Cardiac fibroblast (primary cell): ENCODE results near the gene GLRA2.
"Not testable (repeated sequence)": the region's sequence is repeated elsewhere in the genome, so short reads cannot be mapped to it uniquely, and the experiment has no call there.

ENCODE experiments used
- DNase-seq, 2 donors: peaks; one replicate each; pipeline versions ENCODE4 v3.0.0 to v3.0.0-alpha.2; 2010; ENCODE audit warnings: low read depth in 2 of 2
- H3K4me3 ChIP-seq, 2 donors: replicated peaks in 1 of 2; 1 replicate in 1 of 2; 2 replicates in 1 of 2; pipeline ENCODE4 v1.5.1; 2011; ENCODE audit warnings: low read depth in 2 of 2, low read length in 2 of 2, mild to moderate bottlenecking in 2 of 2, moderate library complexity in 1 of 2
- TF ChIP-seq, protein P1 (sequence below): IDR thresholded peaks from one replicate; pipeline ENCODE4 v1.5.1; 2011; ENCODE audit warnings: low read depth, mild to moderate bottlenecking, low read length, inconsistent platforms

GLRA2 gene

DNA sequence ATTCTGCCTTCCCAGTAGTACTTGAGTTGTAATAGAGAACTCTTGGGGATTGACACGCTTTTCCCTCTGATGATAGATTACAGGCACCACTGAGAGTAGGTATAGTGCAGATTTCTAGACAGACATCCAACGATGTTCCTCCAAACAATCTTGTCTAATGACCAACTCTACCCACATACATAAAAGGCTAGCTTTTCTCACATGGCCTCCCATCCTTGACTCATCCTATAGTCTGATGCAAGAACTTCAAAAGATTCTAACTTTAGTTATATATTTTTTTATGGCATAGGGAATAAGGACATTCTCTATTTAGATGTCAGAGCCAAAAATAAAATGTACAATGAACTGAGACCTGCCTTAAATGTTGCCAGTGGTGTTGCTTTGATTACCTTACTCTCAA lies 60.9 kb downstream of the GLRA2 start:
- peak in 1 of 2 donors; percentile 21 for DNase-seq
- no peak overlapping the region for H3K4me3 ChIP-seq
- TF ChIP-seq, protein P1, sequence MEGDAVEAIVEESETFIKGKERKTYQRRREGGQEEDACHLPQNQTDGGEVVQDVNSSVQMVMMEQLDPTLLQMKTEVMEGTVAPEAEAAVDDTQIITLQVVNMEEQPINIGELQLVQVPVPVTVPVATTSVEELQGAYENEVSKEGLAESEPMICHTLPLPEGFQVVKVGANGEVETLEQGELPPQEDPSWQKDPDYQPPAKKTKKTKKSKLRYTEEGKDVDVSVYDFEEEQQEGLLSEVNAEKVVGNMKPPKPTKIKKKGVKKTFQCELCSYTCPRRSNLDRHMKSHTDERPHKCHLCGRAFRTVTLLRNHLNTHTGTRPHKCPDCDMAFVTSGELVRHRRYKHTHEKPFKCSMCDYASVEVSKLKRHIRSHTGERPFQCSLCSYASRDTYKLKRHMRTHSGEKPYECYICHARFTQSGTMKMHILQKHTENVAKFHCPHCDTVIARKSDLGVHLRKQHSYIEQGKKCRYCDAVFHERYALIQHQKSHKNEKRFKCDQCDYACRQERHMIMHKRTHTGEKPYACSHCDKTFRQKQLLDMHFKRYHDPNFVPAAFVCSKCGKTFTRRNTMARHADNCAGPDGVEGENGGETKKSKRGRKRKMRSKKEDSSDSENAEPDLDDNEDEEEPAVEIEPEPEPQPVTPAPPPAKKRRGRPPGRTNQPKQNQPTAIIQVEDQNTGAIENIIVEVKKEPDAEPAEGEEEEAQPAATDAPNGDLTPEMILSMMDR: no peak

DNA sequence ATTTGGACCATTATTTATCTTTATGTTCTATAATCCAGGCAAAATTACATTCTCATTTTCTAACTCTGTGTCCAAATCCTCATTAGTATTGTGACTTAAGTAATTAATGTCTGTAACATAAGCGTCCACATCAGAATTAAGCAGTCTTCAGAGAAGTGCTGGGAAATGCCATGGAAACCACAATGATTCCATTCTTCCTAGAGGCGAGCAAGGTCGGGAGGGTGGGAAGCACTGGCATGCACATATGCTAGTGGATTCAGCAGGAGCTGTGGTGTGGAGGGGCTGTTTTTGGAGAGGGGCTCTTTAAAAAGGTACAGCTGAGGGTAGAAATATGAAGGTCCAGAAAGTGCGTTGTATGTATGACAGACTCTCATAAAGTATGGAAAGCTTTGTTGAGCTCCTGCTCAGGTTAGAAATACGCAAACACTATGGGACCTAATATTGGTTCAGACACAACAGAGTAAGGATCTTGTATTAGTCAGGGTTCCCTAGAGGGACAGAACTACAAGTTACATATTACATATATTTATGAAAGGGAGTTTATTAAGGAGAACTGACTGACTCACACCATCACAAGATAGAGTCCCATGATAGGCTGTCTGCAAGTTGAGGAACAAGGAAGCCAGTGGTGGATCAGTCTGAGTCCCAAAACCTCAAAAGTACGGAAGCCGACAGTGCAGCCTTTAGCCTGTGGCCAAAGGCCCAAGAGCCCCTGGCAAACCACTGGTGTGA lies 61.5 kb downstream of the GLRA2 start:
- TF ChIP-seq, protein P1: no peak
- H3K4me3 ChIP-seq: no peak overlapping the region

DNA sequence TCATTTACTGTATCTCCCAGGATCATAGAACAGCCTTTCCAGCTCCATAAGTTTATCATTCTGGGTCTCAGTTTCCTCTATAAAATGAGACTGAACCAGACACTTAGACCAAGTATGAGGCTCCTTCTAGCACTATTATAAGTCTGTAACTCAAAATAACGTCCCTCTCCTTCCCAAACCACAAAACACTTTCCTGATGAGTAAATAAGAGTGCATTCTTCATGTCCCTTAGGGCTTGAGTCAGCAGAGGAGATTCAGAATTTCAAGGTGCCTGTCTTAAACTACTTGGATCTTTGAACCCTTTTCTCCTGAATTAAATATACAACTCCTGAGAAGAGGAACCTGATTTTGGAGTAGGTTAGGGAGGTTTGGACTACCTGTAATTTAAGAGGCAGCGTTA lies 62.6 kb downstream of the GLRA2 start:
- TF ChIP-seq, protein P1: no peak
- peak in 1 of 2 donors; percentile 53 for DNase-seq

More for the DNA sequence above, 61.5 kb downstream of the GLRA2 start:
- peak in 1 of 2 donors; percentile 34 for DNase-seq

DNA sequence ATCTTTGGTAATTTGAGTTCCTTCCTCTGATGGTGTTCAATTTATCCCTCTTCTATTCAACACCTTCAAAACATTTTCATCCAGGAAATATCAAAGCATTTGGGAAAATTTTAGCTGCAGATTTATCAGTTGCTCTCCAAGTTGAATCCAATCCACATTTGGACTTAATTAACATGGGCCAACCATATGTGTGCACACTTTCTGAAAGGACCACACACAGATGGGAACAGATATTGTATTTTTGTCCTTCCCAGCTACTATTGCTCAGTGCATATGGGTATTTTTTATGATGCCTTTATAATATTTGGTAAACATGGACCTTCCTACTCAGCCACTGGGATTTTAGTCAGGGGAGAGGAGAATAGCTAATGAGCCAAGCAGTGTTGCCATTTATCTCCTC lies 65.2 kb downstream of the GLRA2 start:
- TF ChIP-seq, protein P1: no peak
- no peak overlapping the region for H3K4me3 ChIP-seq
- no peak for DNase-seq

More for the DNA sequence above, 62.6 kb downstream of the GLRA2 start:
- H3K4me3 ChIP-seq: no peak overlapping the region

DNA sequence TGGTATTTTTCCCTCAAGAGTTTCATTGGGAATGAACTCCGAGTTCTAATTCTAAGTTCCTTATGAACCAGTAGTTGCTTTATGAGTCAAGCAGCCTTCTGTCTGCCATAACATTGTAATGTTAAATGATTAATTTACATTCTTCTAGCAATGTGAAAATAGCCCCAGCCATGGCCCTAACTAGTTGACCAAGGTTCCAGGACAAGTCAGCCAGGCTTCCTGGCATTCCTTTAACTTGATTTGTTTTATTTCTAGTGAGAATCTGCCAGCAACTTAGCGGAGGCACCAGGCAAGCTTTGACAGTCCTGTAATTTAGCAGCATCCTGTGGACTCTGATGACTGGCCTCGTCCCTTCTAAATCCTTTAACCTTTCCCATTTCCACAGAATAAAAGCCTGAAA lies 69.0 kb downstream of the GLRA2 start:
- DNase-seq: no peak
- H3K4me3 ChIP-seq: no peak overlapping the region
- TF ChIP-seq, protein P1: no peak

DNA sequence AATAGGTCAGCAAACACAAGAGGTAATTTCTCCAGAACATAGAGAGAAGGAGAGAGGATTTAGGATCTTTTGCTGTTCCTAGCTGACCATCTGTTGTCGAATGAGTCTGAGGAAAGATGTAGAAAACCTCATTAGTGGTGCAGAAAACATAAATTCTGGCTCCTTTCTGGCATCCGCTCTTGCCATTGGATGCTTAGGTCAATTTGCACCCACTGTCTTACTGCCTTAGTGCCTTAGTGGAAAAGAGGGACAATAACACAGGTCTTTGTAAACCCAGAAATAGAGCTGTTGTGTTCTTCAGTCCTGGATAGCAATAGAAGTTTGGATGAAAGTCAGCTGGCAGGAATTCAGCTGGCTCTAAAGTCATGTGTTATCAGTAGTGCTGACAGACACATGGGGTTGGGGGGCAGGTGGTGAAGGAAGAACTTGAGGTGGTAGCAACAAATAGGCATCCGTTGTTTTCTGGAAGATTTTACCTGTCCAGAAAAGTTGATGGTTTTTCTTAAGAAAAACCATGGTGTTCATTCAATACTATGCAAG lies 78.2 kb downstream of the GLRA2 start:
- TF ChIP-seq, protein P1: no peak
- no peak overlapping the region for H3K4me3 ChIP-seq
- DNase-seq: no peak

DNA sequence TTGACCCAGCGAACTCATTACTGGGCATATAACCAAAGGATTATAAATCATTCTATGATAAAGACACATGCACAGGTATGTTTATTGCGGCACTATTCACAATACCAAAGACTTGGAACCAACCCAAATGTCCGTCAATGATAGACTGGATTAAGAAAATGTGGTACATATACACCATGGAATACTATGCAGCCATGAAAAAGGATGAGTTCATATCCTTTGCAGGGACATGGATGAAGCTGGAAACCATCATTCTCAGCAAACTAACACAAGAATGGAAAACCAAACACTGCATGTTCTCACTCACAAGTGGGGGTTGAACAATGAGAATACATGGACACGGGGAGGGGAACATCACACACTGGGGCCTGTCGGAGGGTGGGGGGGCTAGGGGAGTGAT lies 83.1 kb downstream of the GLRA2 start:
- H3K4me3 ChIP-seq, DNase-seq: not testable (repeated sequence)
